ENCODE measurements around the gene GOLGA6L2. TPM values are rescaled to one million over a fixed set of nuclear protein-coding genes. Genes with fewer than 3 reads are reported as not detected.

The GOLGA6L2 gene
- total RNA-seq, 1 donor from 2014 or later: not detected

Other genes with a start within 250 kb of the GOLGA6L2 start
- gene GOLGA6L26, start 113.0 kb downstream of the GOLGA6L2 start, total RNA-seq: not detected in 2 replicates
- under 0.01 and 0.04 TPM in 2 replicates for gene GOLGA8S, start 92.5 kb downstream of the GOLGA6L2 start, total RNA-seq
- 0.40 TPM in 1 of 2 replicates, not detected in the other for gene MKRN3, start 118.4 kb upstream of the GOLGA6L2 start, total RNA-seq
- under 0.01 TPM in 1 of 2 replicates, not detected in the other for gene MAGEL2, start 200.6 kb upstream of the GOLGA6L2 start, total RNA-seq
- gene NDN, start 240.1 kb upstream of the GOLGA6L2 start, total RNA-seq: 6.5 and 25.0 TPM in 2 replicates

Measured in pulmonary artery endothelial cell (primary cell).